GM19193 (cell line): ENCODE results near the gene NAA40.

ENCODE experiments used
- POLR2A ChIP-seq: IDR thresholded peaks from 4 replicates; pipeline ENCODE4 v1.6.1; 2011; ENCODE audit not compliant: insufficient read depth, insufficient read length; ENCODE audit errors: extremely low read depth

The NAA40 gene

DNA sequence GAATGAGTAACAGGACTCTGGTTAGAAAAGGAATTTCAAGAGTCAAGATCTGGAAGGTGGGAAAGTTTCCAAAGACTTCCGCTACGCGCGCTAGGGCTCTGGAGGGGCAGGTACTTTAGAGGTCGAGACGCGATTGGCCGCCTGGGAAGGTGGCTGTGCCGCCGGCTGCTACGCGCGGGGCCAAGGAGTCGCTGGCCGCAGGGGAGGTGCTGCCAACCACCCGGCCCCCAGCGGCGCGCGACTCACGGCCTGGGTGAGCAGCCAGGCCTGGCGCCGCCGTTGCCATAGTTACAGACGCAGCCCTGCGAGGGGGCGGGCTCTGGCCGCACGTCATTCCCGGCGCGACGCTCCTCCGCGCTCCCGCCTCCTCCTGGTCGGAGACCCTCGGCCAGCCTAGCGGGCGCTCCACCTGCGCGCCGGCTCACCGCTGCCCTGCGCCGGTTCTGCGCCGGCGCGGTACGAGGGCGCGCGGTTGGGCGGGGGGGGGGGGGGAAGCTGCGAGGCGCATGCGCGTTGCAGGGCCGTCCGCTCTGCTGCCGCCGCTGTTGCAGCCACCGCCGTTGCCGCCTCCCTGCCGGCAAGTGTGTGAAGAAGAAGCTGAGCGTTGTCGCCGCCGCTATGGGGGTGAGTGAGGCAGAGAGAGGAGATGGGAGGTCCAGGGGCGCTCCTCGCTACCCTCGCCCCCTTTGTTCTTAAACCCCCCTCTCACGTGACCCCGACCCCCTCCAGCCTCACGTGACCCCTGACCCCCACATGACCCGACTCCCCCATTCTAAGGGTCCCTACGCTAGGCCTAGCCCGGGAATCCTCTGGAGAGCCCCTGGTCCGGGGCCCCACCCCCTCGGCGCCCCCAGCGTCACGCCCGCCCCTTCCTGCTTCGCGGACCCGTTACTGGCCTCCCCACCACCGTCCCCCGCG is at the start of gene NAA40:
TSS of gene NAA40 (plus strand) at position 524 of the 918 bp plus-strand sequence. CDS start at position 619, 95 bp downstream.
- peak; percentile 69 for TF ChIP-seq POLR2A

DNA sequence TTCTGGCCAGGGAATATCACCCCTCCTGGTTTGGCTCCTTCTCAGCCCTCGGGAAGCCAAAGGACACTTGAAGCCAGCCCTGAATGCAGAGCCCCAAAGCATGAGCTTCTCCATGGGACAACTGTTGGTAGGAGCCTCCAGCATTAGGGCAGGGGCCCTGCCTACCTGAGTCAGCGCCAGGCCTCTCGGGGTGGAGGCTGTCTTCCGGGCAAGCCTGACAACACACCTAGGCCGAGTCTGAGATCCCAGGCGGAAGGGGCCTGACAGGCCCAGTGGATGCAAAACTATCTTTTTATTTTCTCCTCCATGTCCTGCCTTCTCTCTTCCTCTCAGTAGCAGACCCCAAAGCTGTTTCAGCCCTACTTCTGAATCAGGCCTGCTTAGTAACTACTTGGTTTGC is 49.5 kb upstream of the NAA40 start:
- TF ChIP-seq POLR2A, result no peak

- no peak for TF ChIP-seq POLR2A
Observed at GRCh38 chr11:63890368-63890767, 48.4 kb upstream of the NAA40 start.

DNA sequence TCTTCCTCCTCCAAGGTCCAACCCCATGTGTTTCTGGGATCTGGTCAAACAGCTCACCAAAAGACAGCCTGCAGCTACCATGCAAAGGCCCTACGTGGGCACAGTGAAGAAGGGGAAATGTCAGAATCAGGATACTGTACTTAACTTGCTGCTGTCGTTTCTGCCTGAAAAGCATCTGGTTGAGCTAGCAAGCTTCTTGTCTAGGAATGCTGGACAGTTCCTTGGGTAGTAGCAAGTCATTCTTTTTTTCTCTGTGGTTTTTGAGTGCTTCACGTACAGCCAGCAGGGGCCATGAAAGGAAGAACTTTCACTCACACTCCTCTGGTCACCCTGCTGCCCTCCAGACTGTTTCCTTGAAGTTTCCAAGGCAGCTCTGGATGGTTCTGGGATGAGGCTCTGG is 46.6 kb upstream of the NAA40 start:
- no peak for TF ChIP-seq POLR2A

GRCh38 chr11:63893355-63893754 is 45.4 kb upstream of the NAA40 start:
- no peak for TF ChIP-seq POLR2A

DNA sequence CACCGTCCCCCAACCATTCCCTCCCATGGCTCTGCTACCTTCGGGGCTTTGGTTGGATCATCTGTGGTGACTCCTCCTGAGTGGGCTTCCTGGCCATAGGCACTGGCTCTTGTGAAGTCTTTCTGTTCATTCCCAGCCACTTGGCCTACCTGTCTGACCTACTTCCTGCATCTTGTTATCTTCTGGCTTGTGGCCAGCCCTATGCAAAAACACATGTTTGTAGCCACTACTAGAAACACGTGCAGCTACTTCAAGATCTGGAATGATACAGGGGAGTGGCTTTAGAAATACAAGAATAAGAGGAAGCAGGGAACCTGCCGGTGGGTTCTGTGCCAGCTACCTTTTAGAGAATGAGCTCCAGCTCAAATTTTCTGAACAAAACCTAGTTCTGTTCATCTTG is 42.7 kb upstream of the NAA40 start:
- no peak for TF ChIP-seq POLR2A

DNA sequence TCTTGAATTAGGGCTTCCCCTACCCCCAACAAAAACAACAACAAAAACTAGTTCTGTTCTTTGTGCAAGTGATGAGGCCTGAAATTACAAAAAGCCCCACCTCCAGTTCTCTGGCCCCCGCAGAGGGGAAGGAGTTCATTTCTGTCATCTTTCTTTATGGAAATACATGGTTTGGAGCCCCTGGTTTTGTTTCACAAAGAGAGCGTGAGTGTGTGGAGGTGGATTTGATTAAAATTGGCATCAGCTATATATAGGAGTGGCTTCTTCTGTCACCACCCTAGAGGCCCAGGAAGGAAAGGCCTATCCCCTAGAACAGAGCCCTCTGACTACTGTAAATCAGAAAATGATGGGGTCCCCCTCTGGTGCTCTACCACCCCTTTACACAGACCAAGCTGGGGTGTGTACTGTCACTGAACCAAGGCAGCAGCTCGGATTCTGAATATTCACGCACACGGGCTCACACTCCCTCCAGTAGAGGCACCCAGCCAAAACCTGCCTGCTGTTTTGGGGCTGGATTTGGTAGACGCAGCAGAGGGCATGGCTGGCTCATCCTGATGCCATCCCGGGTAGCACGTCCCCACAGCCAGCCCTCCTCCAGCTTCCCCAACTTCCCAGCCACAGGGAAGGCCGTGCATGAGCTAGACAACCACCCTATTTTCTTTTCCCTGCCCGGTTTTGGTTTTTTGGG is 41.2 kb upstream of the NAA40 start:
- no peak for TF ChIP-seq POLR2A

GRCh38 chr11:63901660-63902059 is 37.1 kb upstream of the NAA40 start:
- no peak for TF ChIP-seq POLR2A

DNA sequence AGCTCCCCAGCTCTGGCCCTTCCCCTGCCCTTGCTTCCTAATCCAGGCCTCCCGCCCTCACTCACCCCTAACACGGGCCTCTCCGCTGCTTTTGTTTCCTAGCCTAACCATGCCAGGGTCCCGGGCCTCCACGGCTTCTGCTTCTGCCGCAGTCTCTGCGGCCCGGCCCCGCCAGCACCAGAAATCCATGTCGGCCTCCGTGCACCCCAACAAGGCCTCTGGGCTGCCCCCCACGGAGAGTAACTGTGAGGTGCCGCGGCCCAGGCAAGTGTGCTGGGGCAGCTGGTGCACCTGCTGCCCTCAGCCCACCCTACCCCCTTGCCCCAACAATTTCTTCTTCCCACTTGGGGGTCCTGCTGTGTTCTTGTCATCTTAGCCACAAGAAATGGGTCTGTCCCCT is 34.9 kb upstream of the NAA40 start:
- no peak for TF ChIP-seq POLR2A

GRCh38 chr11:63904743-63905142 is 34.1 kb upstream of the NAA40 start:
- no peak for TF ChIP-seq POLR2A

DNA sequence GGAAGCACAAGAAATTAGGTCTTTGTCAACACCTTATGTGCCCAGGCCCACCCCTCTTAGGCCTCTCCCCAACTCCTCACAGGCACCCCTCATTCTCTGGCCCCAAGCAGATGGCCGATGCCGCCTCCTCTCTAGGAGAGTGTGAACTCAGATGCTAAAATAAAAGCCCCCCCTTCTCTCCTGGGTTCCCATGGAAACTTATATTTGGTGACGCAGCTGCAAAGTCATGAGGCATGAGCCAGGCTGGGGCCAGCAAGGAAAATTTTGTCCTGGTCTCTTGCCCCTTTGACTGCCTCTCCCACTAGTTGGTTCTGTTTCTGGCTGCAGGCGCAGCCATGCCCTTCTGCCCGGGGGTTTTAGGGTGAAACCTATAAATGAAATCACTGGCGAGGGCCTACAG is 33.6 kb upstream of the NAA40 start:
- TF ChIP-seq POLR2A, result no peak

DNA sequence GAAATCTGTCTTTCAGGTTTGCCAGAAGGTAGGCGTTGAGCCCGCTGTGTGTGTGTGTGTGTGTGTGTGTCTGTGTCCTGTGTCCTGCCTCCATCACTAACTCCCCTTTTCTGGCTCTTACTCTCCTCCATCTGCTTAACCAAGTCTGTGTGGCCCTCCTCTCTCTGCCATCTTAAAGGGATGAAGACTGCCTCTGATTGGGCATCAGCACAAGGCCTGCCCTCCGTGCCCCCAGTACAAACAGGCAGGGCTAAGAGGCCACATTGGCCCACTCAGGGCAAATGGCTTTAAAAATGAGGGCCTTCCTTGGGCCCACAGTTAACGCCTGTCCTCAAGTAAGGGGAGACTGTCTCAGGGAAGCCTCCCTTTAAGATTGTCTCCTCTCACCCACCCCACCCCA is 32.7 kb upstream of the NAA40 start:
- TF ChIP-seq POLR2A, result no peak

- no peak for TF ChIP-seq POLR2A
Observed at GRCh38 chr11:63906585-63906984, 32.2 kb upstream of the NAA40 start.

DNA sequence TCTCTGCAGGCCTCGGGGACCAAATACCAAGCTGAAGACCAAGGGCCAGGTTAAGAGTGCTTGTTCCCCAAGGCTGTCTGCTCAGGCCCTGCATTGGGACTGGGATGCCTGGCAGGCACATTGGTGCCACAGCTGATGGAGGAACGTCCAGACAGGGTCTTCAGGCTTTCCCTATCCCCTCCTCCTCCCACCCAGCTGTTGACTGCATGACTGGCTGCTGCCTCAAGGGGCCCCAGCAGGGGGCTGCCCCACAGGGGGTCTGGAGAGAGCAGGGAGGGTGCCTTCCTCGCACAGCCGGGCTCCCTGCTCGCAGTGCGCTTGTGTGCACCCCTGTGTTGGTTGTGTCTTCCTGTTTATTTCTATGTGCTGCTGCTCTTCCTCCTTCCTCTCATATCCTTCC is 31.7 kb upstream of the NAA40 start:
- TF ChIP-seq POLR2A, result no peak

DNA sequence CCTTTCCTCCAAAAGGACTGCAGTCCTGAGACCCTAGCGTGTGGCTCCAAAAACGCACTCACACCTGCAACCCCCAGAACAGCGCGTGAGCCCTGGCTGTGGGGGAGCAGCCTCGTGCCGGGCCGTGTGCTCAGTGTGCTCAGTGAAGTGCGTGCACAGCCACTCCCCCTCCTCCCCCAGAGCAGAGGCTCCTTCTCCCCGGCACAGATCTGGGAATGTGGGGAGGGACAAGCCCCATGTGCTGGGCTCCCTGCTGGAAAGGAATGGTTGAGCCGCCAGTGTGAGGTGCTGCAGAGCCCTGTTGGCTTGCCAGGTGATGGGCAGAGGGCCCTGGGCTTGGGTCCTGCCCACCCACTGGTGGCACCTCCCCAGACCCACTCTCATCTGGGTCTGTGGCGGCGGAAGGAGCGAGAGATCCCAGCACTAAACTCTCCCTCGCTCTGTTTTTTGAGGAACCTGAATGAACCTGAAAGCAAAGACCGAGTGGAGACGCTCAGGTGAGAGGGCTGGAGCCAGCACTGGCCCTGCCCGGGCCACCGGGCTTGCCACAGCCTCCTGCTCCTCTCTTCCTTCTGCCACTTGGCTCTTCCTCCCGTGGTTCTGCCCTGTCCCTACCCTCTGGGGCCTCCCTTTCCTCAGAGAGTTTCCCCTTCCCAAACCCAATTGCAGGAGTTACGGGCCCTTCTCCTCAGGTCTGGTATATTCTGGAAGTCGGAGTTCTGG is 30.8 kb upstream of the NAA40 start:
- TF ChIP-seq POLR2A, result no peak
